ENCODE measurements around the gene EVC2.

DNA sequence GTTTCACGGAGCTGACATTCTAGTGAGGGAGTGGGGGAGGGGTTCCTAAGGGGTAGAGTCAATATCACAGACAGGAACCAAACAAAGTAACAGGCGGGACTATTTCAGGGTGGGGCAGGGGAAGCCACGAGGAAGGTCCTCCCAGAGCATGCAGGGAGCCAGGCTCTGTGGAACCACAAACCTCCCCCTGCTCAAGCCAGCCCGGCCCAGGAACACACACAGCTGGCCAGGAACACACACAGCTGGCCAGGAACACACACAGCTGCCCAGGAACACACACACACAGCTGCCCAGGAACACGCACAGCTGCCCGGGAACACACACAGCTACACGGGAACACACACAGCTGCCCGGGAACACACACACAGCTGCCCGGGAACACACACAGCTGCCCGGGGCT lies 24.8 kb downstream of the EVC2 start:
- no peak for TF ChIP-seq POLR2A (IDR thresholded peaks at IDR 0.05)
- TF ChIP-seq, protein P1, sequence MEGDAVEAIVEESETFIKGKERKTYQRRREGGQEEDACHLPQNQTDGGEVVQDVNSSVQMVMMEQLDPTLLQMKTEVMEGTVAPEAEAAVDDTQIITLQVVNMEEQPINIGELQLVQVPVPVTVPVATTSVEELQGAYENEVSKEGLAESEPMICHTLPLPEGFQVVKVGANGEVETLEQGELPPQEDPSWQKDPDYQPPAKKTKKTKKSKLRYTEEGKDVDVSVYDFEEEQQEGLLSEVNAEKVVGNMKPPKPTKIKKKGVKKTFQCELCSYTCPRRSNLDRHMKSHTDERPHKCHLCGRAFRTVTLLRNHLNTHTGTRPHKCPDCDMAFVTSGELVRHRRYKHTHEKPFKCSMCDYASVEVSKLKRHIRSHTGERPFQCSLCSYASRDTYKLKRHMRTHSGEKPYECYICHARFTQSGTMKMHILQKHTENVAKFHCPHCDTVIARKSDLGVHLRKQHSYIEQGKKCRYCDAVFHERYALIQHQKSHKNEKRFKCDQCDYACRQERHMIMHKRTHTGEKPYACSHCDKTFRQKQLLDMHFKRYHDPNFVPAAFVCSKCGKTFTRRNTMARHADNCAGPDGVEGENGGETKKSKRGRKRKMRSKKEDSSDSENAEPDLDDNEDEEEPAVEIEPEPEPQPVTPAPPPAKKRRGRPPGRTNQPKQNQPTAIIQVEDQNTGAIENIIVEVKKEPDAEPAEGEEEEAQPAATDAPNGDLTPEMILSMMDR (IDR thresholded peaks at IDR 0.05), result no peak
